Liver (tissue), 9 donors: Measurements from ENCODE around the gene SLC2A10. TPM values are rescaled to one million over a fixed set of nuclear protein-coding genes. Genes with fewer than 3 reads are reported as not detected.
A peak's percentile ranks its signal among the peaks of the same experiment; 100 is the strongest.

ENCODE experiments used
- DNase-seq: peaks from one replicate; pipeline ENCODE4 v3.0.0-alpha.2; 2017; ENCODE audit warnings: low spot score
- H3K27ac ChIP-seq, 2 donors: one replicate each; pipeline ENCODE4 v1.7.0; 2013; ENCODE audit warnings: inconsistent platforms in 2 of 2, low read length in 2 of 2, control low read depth in 1 of 2, low read depth in 1 of 2, mild to moderate bottlenecking in 1 of 2
- H3K27me3 ChIP-seq, 4 donors: one replicate each; pipeline versions ENCODE4 v1.6.1 to v1.7.0; 2013; ENCODE audit warnings: low read length in 3 of 4, inconsistent platforms in 1 of 4, mild to moderate bottlenecking in 1 of 4, moderate library complexity in 1 of 4; ENCODE audit not compliant: control insufficient read depth in 4 of 4, insufficient read depth in 4 of 4
- H3K36me3 ChIP-seq, 4 donors: one replicate each; pipeline versions ENCODE4 v1.6.1 to v1.7.0; 2013; ENCODE audit warnings: low read length in 3 of 4, mild to moderate bottlenecking in 3 of 4, low read depth in 1 of 4, moderate library complexity in 1 of 4; ENCODE audit not compliant: control insufficient read depth in 4 of 4, insufficient read depth in 3 of 4
- H3K4me1 ChIP-seq, 4 donors: one replicate each; pipeline versions ENCODE4 v1.6.1 to v1.7.0; 2013; ENCODE audit warnings: low read length in 3 of 4, mild to moderate bottlenecking in 3 of 4, moderate library complexity in 1 of 4; ENCODE audit not compliant: control insufficient read depth in 4 of 4, insufficient read depth in 4 of 4
- H3K4me3 ChIP-seq, 3 donors: one replicate each; pipeline versions ENCODE4 v1.6.1 to v1.7.0; 2013; ENCODE audit warnings: low read length in 3 of 3, control low read depth in 1 of 3, low read depth in 1 of 3, mild to moderate bottlenecking in 1 of 3
- H3K9ac ChIP-seq, 2 donors: one replicate each; pipeline ENCODE4 v1.7.0; 2013; ENCODE audit warnings: low read length in 2 of 2, mild to moderate bottlenecking in 2 of 2, moderate library complexity in 2 of 2, control low read depth in 1 of 2, low read depth in 1 of 2
- H3K9me3 ChIP-seq, 4 donors: one replicate each; pipeline versions ENCODE4 v1.6.1 to v1.7.0; 2013; ENCODE audit warnings: low read length in 3 of 4; ENCODE audit not compliant: control insufficient read depth in 4 of 4
- EGR1 ChIP-seq, 2 donors: IDR thresholded peaks; 2 replicates each; pipeline ENCODE4 v1.6.1; 2016 to 2018; ENCODE audit warnings: antibody characterized with exemption in 2 of 2, low read depth in 2 of 2
- FOXA1 ChIP-seq: IDR thresholded peaks from 2 replicates; pipeline ENCODE4 v1.6.1; 2016; ENCODE audit warnings: antibody characterized with exemption
- FOXA2 ChIP-seq: IDR thresholded peaks from 2 replicates; pipeline ENCODE4 v1.6.1; 2016; ENCODE audit warnings: antibody characterized with exemption
- GABPA ChIP-seq, 2 donors: IDR thresholded peaks in 1 of 2; conservative IDR thresholded peaks in 1 of 2; 2 replicates each; pipeline ENCODE4 v1.6.1; 2016; ENCODE audit warnings: antibody characterized with exemption in 2 of 2, mild to moderate bottlenecking in 1 of 2, moderate library complexity in 1 of 2
- HNF4A ChIP-seq, 2 donors: conservative IDR thresholded peaks; 2 replicates each; pipeline ENCODE4 v1.6.1; 2016; ENCODE audit warnings: antibody characterized with exemption in 2 of 2, mild to moderate bottlenecking in 2 of 2
- HNF4G ChIP-seq: IDR thresholded peaks from 2 replicates; pipeline ENCODE4 v1.6.1; 2016; ENCODE audit warnings: antibody characterized with exemption
- RAD21 ChIP-seq, 2 donors: IDR thresholded peaks; 2 replicates each; pipeline ENCODE4 v1.6.1; 2016; ENCODE audit warnings: antibody characterized with exemption in 2 of 2, mild to moderate bottlenecking in 2 of 2
- RXRA ChIP-seq, 2 donors: IDR thresholded peaks; 2 replicates each; pipeline ENCODE4 v1.6.1; 2017 to 2018; ENCODE audit warnings: antibody characterized with exemption in 2 of 2, mild to moderate bottlenecking in 1 of 2
- SP1 ChIP-seq: IDR thresholded peaks from 2 replicates; pipeline ENCODE4 v1.6.1; 2018; ENCODE audit warnings: antibody characterized with exemption, mild to moderate bottlenecking
- TAF1 ChIP-seq: conservative IDR thresholded peaks from 2 replicates; pipeline ENCODE4 v1.6.1; 2016; ENCODE audit warnings: antibody characterized with exemption, mild to moderate bottlenecking
- YY1 ChIP-seq: IDR thresholded peaks from 2 replicates; pipeline ENCODE4 v1.6.1; 2016; ENCODE audit warnings: antibody characterized with exemption, mild to moderate bottlenecking
- WGBS: extraction: QIAGEN DNeasy Blood & Tissue Kit; methylation state at CpG from one replicate; pipeline ENCODE4 v1.1.7; 2013; 5-methylcytosine and 5-hydroxymethylcytosine counted together
- polyA plus RNA-seq, 2 donors: library from polyadenylated mRNA; stranded (reverse) in 1 of 2; unstranded in 1 of 2; fragments of 200-250 nt in 1 of 2; fragments of >200 nt in 1 of 2; fragmentation: Nextera tagmentation in 1 of 2; extraction: Ambion mirVana in 1 of 2; gene quantifications; one replicate each; pipeline versions ENCODE4 v1.2.1 to v1.2.3, GENCODE V29; 2013 to 2015
- total RNA-seq, 2 donors: library from RNA; depleted of rRNA; stranded (reverse); fragments of >200 nt; gene quantifications; one replicate each; pipeline ENCODE4 v1.2.3, GENCODE V29; 2014
- TF ChIP-seq, protein P1 (sequence below): IDR thresholded peaks from 2 replicates; pipeline ENCODE4 v1.6.1; 2016; ENCODE audit warnings: antibody characterized with exemption
- TF ChIP-seq, protein P2 (sequence below): IDR thresholded peaks from 2 replicates; pipeline ENCODE4 v1.6.1; 2016; ENCODE audit warnings: antibody characterized with exemption, mild to moderate bottlenecking
- TF ChIP-seq, protein P3 (sequence below): fragments of 150-350 bp; IDR thresholded peaks from 2 replicates; pipeline ENCODE4 v1.5.1; 2017; ENCODE audit warnings: improper control_type of control experiment, low read depth, low read length; ENCODE audit not compliant: missing input control
- TF ChIP-seq, protein P4 (sequence below): IDR thresholded peaks from 2 replicates; pipeline ENCODE4 v1.6.1; 2016; ENCODE audit warnings: antibody characterized with exemption
- donor health status: healthy.
- donor health status: healthy.
- donor health status: healthy.
- donor health status: healthy.
- donor health status: healthy.

Gene SLC2A10
- total and polyA plus RNA-seq, 4 donors, result 8.0 to 79.7 (median 26.7) TPM

DNA sequence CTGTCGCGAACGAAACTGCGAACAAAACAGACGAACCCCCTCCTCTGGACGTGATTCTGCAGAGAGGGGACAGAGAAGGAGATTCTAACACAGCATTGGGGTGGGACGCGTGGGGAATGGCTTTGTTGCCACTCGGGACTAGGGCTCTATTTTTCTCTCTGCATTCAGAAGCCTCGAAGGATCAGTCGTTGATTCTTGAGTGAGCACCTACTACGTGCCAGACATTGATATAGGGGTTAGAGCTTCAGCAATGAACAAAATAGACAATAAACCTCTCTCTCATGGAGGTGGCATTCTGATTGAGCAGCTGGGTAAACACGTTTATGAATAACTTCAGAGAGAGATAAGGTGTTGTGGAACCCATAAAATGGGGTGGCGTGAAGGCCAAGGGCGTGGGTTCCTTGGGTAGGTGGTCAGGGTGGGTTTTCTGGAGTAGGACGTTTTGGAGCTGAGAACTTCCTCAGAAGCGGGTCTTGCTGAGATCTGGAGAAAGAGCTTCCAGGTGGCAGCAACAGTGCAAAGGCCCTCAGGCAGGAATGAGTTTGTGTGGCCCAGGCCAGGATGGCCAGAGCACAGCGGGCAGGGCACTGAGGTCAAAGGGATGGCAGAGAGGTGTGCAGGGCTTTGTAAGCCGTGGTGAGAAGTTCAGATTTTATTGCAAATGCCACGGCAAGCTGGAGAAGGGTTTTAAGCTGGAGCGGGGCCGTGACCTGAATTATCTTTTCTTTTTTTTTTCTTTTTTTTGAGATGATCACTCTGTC, 884 bp downstream of the SLC2A10 start:
- TF ChIP-seq, protein P1, sequence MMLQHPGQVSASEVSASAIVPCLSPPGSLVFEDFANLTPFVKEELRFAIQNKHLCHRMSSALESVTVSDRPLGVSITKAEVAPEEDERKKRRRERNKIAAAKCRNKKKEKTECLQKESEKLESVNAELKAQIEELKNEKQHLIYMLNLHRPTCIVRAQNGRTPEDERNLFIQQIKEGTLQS, result no peak
- TF ChIP-seq TAF1 (no peak), HNF4A (conservative IDR thresholded peaks at IDR 0.05) (peak; percentile 27 to 53), FOXA2 (peak; percentile 33), GABPA (IDR thresholded peaks at IDR 0.05 in 1 of 2, conservative IDR thresholded peaks at IDR 0.05 in 1 of 2) (no peak), HNF4G (no peak), YY1 (peak; percentile 12), EGR1 (IDR thresholded peaks at IDR 0.05; ENCODE audit: low read depth in 2 of 2) (no peak), FOXA1 (no peak), SP1 (no peak), RXRA (IDR thresholded peaks at IDR 0.05) (peak; percentile 53 to 64), RAD21 (IDR thresholded peaks at IDR 0.05) (no peak)
- TF ChIP-seq, protein P2, sequence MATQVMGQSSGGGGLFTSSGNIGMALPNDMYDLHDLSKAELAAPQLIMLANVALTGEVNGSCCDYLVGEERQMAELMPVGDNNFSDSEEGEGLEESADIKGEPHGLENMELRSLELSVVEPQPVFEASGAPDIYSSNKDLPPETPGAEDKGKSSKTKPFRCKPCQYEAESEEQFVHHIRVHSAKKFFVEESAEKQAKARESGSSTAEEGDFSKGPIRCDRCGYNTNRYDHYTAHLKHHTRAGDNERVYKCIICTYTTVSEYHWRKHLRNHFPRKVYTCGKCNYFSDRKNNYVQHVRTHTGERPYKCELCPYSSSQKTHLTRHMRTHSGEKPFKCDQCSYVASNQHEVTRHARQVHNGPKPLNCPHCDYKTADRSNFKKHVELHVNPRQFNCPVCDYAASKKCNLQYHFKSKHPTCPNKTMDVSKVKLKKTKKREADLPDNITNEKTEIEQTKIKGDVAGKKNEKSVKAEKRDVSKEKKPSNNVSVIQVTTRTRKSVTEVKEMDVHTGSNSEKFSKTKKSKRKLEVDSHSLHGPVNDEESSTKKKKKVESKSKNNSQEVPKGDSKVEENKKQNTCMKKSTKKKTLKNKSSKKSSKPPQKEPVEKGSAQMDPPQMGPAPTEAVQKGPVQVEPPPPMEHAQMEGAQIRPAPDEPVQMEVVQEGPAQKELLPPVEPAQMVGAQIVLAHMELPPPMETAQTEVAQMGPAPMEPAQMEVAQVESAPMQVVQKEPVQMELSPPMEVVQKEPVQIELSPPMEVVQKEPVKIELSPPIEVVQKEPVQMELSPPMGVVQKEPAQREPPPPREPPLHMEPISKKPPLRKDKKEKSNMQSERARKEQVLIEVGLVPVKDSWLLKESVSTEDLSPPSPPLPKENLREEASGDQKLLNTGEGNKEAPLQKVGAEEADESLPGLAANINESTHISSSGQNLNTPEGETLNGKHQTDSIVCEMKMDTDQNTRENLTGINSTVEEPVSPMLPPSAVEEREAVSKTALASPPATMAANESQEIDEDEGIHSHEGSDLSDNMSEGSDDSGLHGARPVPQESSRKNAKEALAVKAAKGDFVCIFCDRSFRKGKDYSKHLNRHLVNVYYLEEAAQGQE, result peak; percentile 74
- TF ChIP-seq, protein P3, sequence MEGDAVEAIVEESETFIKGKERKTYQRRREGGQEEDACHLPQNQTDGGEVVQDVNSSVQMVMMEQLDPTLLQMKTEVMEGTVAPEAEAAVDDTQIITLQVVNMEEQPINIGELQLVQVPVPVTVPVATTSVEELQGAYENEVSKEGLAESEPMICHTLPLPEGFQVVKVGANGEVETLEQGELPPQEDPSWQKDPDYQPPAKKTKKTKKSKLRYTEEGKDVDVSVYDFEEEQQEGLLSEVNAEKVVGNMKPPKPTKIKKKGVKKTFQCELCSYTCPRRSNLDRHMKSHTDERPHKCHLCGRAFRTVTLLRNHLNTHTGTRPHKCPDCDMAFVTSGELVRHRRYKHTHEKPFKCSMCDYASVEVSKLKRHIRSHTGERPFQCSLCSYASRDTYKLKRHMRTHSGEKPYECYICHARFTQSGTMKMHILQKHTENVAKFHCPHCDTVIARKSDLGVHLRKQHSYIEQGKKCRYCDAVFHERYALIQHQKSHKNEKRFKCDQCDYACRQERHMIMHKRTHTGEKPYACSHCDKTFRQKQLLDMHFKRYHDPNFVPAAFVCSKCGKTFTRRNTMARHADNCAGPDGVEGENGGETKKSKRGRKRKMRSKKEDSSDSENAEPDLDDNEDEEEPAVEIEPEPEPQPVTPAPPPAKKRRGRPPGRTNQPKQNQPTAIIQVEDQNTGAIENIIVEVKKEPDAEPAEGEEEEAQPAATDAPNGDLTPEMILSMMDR, result no peak
- TF ChIP-seq, protein P4, sequence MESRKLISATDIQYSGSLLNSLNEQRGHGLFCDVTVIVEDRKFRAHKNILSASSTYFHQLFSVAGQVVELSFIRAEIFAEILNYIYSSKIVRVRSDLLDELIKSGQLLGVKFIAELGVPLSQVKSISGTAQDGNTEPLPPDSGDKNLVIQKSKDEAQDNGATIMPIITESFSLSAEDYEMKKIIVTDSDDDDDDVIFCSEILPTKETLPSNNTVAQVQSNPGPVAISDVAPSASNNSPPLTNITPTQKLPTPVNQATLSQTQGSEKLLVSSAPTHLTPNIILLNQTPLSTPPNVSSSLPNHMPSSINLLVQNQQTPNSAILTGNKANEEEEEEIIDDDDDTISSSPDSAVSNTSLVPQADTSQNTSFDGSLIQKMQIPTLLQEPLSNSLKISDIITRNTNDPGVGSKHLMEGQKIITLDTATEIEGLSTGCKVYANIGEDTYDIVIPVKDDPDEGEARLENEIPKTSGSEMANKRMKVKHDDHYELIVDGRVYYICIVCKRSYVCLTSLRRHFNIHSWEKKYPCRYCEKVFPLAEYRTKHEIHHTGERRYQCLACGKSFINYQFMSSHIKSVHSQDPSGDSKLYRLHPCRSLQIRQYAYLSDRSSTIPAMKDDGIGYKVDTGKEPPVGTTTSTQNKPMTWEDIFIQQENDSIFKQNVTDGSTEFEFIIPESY, result peak; percentile 20
- DNase-seq, result no peak
- no peaks in the 10 kb centered on the region for H3K36me3 ChIP-seq
- peak overlapping the region; percentile 76 to 86 for H3K9ac ChIP-seq
- no peaks in the 10 kb centered on the region for H3K9me3 ChIP-seq
- peak overlapping the region; percentile 75 to 88 (median 80) for H3K4me3 ChIP-seq
- H3K27me3 ChIP-seq, result no peaks in the 10 kb centered on the region
- WGBS, result 15% methylated on average over 22 of the region's 22 CpGs
- peak overlapping the region; percentile 89 to 94 for H3K27ac ChIP-seq
- peaks cover 18 to 56% (median 50%) of the 10 kb centered on the region in 4 donors for H3K4me1 ChIP-seq
